H9 (cell line): Measurements from ENCODE around the gene SPECC1. TPM values are rescaled to one million over a fixed set of nuclear protein-coding genes. Genes with fewer than 3 reads are reported as not detected.

Experiments
- DNase-seq: peaks from one replicate; pipeline ENCODE4 v3.0.0-alpha.2; 2017
- H2AFZ ChIP-seq: one replicate; pipeline ENCODE4 v1.6.1; 2013; ENCODE audit warnings: mild to moderate bottlenecking, low read length, control low read depth, moderate library complexity
- H2AK5ac ChIP-seq: 2 replicates; pipeline ENCODE4 v1.6.1; 2013; ENCODE audit warnings: low read length, control low read depth, mixed read lengths; ENCODE audit not compliant: insufficient read length
- H2BK120ac ChIP-seq: one replicate; pipeline ENCODE4 v1.6.1; 2013; ENCODE audit warnings: low read depth, mild to moderate bottlenecking, low read length, control low read depth, inconsistent platforms; ENCODE audit not compliant: poor library complexity, severe bottlenecking
- H2BK12ac ChIP-seq: 2 replicates; pipeline ENCODE4 v1.6.1; 2013; ENCODE audit warnings: low read length, control low read depth, mixed read lengths, low read depth; ENCODE audit not compliant: insufficient read length
- H2BK15ac ChIP-seq: 2 replicates; pipeline ENCODE4 v1.6.1; 2013; ENCODE audit warnings: low read depth, low read length, control low read depth
- H2BK20ac ChIP-seq: one replicate; pipeline ENCODE4 v1.6.1; 2013; ENCODE audit warnings: low read depth, mild to moderate bottlenecking, low read length, control low read depth, inconsistent platforms; ENCODE audit not compliant: poor library complexity, severe bottlenecking
- H2BK5ac ChIP-seq: 2 replicates; pipeline ENCODE4 v1.6.1; 2013; ENCODE audit warnings: low read length, control low read depth, mixed read lengths; ENCODE audit not compliant: insufficient read length
- H3K14ac ChIP-seq: 2 replicates; pipeline ENCODE4 v1.6.1; 2013; ENCODE audit warnings: low read length, control low read depth; ENCODE audit not compliant: insufficient read depth
- H3K18ac ChIP-seq: 2 replicates; pipeline ENCODE4 v1.6.1; 2013; ENCODE audit warnings: low read depth, mild to moderate bottlenecking, mixed read lengths, low read length, control low read depth; ENCODE audit not compliant: insufficient read length
- H3K23ac ChIP-seq: 2 replicates; pipeline ENCODE4 v1.6.1; 2013; ENCODE audit warnings: low read length, control low read depth, mixed read lengths, low read depth; ENCODE audit not compliant: insufficient read length
- H3K23me2 ChIP-seq: 2 replicates; pipeline ENCODE4 v1.6.1; 2013; ENCODE audit warnings: low read depth, mild to moderate bottlenecking, mixed read lengths, low read length, control low read depth; ENCODE audit not compliant: insufficient read length, poor library complexity, severe bottlenecking
- H3K27ac ChIP-seq: 2 replicates; pipeline ENCODE4 v1.5.1; 2013; ENCODE audit warnings: low read length, control low read depth, mixed read lengths, low read depth; ENCODE audit not compliant: insufficient read length
- H3K27me3 ChIP-seq: 2 replicates; pipeline ENCODE4 v1.6.1; 2013; ENCODE audit warnings: low read length, control low read depth, inconsistent platforms; ENCODE audit not compliant: insufficient read depth
- H3K4ac ChIP-seq: 2 replicates; pipeline ENCODE4 v1.6.1; 2013; ENCODE audit warnings: low read depth, mild to moderate bottlenecking, control low read depth, inconsistent platforms, low read length, moderate library complexity
- H3K4me1 ChIP-seq: 2 replicates; pipeline ENCODE4 v1.6.1; 2013; ENCODE audit warnings: low read length, control low read depth, inconsistent platforms; ENCODE audit not compliant: insufficient read depth
- H3K4me2 ChIP-seq: 2 replicates; pipeline ENCODE4 v1.6.1; 2013; ENCODE audit warnings: low read length, control low read depth, mixed read lengths; ENCODE audit not compliant: insufficient read length, insufficient read depth
- H3K56ac ChIP-seq: 2 replicates; pipeline ENCODE4 v1.6.1; 2013; ENCODE audit warnings: low read depth, mild to moderate bottlenecking, mixed read lengths, low read length, control low read depth; ENCODE audit not compliant: insufficient read length
- H3K79me1 ChIP-seq: 2 replicates; pipeline ENCODE4 v1.6.1; 2013; ENCODE audit warnings: low read depth, mild to moderate bottlenecking, moderate library complexity, low read length, control low read depth, inconsistent platforms; ENCODE audit not compliant: insufficient read depth, poor library complexity, severe bottlenecking
- H3K79me2 ChIP-seq: 2 replicates; pipeline ENCODE4 v1.6.1; 2013; ENCODE audit warnings: low read length, control low read depth, inconsistent platforms; ENCODE audit not compliant: insufficient read depth
- H3K9ac ChIP-seq: 2 replicates; pipeline ENCODE4 v1.6.1; 2013; ENCODE audit warnings: low read length, control low read depth, mixed read lengths; ENCODE audit not compliant: insufficient read length; ENCODE audit errors: extremely low read depth
- H3K9me3 ChIP-seq: one replicate; pipeline ENCODE4 v1.6.1; 2013; ENCODE audit warnings: low read depth, low read length, inconsistent platforms; ENCODE audit not compliant: control insufficient read depth
- H3T11ph ChIP-seq: one replicate; pipeline ENCODE4 v1.6.1; 2013; ENCODE audit warnings: mild to moderate bottlenecking, low read length, control low read depth, inconsistent platforms
- H4K20me1 ChIP-seq: one replicate; pipeline ENCODE4 v1.6.1; 2013; ENCODE audit not compliant: control insufficient read depth, insufficient read length, insufficient read depth
- H4K5ac ChIP-seq: 2 replicates; pipeline ENCODE4 v1.6.1; 2013; ENCODE audit warnings: low read depth, mild to moderate bottlenecking, mixed read lengths, low read length, control low read depth; ENCODE audit not compliant: insufficient read length
- H4K8ac ChIP-seq: replicated peaks from 2 replicates; pipeline ENCODE4 v1.6.1; 2013; ENCODE audit warnings: low read length, control low read depth, mixed read lengths, low read depth; ENCODE audit not compliant: insufficient read length
- H4K91ac ChIP-seq: 2 replicates; pipeline ENCODE4 v1.6.1; 2013; ENCODE audit warnings: low read depth, mild to moderate bottlenecking, moderate library complexity, mixed read lengths, low read length, control low read depth; ENCODE audit not compliant: insufficient read length
- H3K27ac Mint-ChIP-seq, 3 experiments: 2 replicates in 2 of 3; 3 replicates in 1 of 3; pipeline ENCODE4 v1.8.0; 2020 to 2021; ENCODE audit warnings: mixed read lengths in 3 of 3, mild to moderate bottlenecking in 1 of 3, moderate library complexity in 1 of 3
- H3K27me3 Mint-ChIP-seq: 2 replicates; pipeline ENCODE4 v1.8.0; 2021; ENCODE audit warnings: low read depth, mild to moderate bottlenecking, moderate library complexity, mixed read lengths
- H3K36me3 Mint-ChIP-seq, 3 experiments: 2 replicates in 2 of 3; 3 replicates in 1 of 3; pipeline ENCODE4 v1.8.0; 2020 to 2021; ENCODE audit warnings: low read depth in 3 of 3, mixed read lengths in 3 of 3; ENCODE audit not compliant: insufficient read depth in 1 of 3
- H3K4me1 Mint-ChIP-seq, 2 experiments: 2 replicates each; pipeline ENCODE4 v1.8.0; 2020; ENCODE audit warnings: mixed read lengths in 2 of 2
- H3K4me3 Mint-ChIP-seq, 2 experiments: 2 replicates in 1 of 2; 3 replicates in 1 of 2; pipeline ENCODE4 v1.8.0; 2020 to 2021; ENCODE audit warnings: mild to moderate bottlenecking in 2 of 2, mixed read lengths in 2 of 2, moderate library complexity in 1 of 2
- H3K9me3 Mint-ChIP-seq, 2 experiments: 2 replicates in 1 of 2; 3 replicates in 1 of 2; pipeline ENCODE4 v1.8.0; 2020; ENCODE audit warnings: mild to moderate bottlenecking in 2 of 2, mixed read lengths in 2 of 2, moderate library complexity in 1 of 2
- CTCF ChIP-seq: fragments of 200-600 bp; sonication (generic); conservative IDR thresholded peaks from 3 replicates; pipeline ENCODE4 v1.8.0; 2021; ENCODE audit warnings: antibody characterized with exemption, mild to moderate bottlenecking
- WGBS: extraction: QIAGEN DNeasy Blood & Tissue Kit; methylation state at CpG from one replicate; pipeline ENCODE4 v1.1.7; 2013; ENCODE audit warnings: missing lambda C conversion rate, low lambda C conversion rate, mixed read lengths; ENCODE audit not compliant: insufficient read length; ENCODE audit errors: extremely low coverage; 5-methylcytosine and 5-hydroxymethylcytosine counted together
- total RNA-seq: library from RNA; stranded (reverse); gene quantifications from 2 replicates; pipeline ENCODE4 v1.2.1, GENCODE V29; 2021

The SPECC1 gene
- total RNA-seq, 1 experiment from 2014 or later = 65.7 TPM

- Histone ChIP-seq H3K4me2 (no peak overlapping the region), H3K4me1 (no peaks in the 10 kb centered on the region), H3K27ac (no peak overlapping the region), H2BK20ac (no peak overlapping the region), H3K79me1 (no peaks in the 10 kb centered on the region), H2AFZ (no peak overlapping the region), H2BK120ac (no peak overlapping the region), H3K56ac (no peak overlapping the region), H3K27me3 (no peaks in the 10 kb centered on the region), H4K5ac (no peak overlapping the region), H4K91ac (no peak overlapping the region), H3K4ac (no peak overlapping the region), H3K23me2 (no peaks in the 10 kb centered on the region), H2BK15ac (no peak overlapping the region; the same call in 1 of the 2 replicates), H3K9ac (no peak overlapping the region), H3K23ac (no peak overlapping the region), H4K20me1 (peaks cover 2% of the 10 kb centered on the region), H3T11ph (no peak overlapping the region), H3K18ac (no peak overlapping the region), H2BK12ac (no peak overlapping the region), H2BK5ac (no peak overlapping the region), H2AK5ac (no peak overlapping the region), H3K9me3 (peaks cover 7% of the 10 kb centered on the region), H3K79me2 (no peaks in the 10 kb centered on the region; the same call in 1 of the 2 replicates), H3K14ac (no peak overlapping the region), H4K8ac (no peak overlapping the region)
- H3K27ac Mint-ChIP-seq = peak overlapping the region in 1 of 3 experiments; percentile 71; a peak in 1 of 7 replicates
- H3K4me3 Mint-ChIP-seq = no peak overlapping the region
- H3K9me3 Mint-ChIP-seq = peaks cover 0 to 9% of the 10 kb centered on the region in 2 experiments; a peak in 2 of 5 replicates
- H3K36me3 Mint-ChIP-seq = peaks cover 10 to 23% (median 12%) of the 10 kb centered on the region in 3 experiments
- no CpG with 5 or more reads among the region's 3 CpGs for WGBS
- DNase-seq = no peak
- no peaks in the 10 kb centered on the region; the same call in 1 of the 2 replicates for H3K27me3 Mint-ChIP-seq
- TF ChIP-seq CTCF = no peak
- H3K4me1 Mint-ChIP-seq = peaks cover 32 to 40% of the 10 kb centered on the region in 2 experiments
These were observed 202.1 kb downstream of the SPECC1 start for GRCh38 chr17:20211246-20211645.
